Skin epidermis (tissue), 12 donors: ENCODE results near the gene MED12L.

Source experiments
- H3K27ac ChIP-seq, 21 experiments: fragments of 200-600 bp; sonication (generic) in 11 of 21; one replicate each; pipeline ENCODE4 v1.5.0; 2020; ENCODE audit warnings: mild to moderate bottlenecking in 3 of 21, inconsistent platforms in 2 of 21, moderate library complexity in 2 of 21
- H3K4me3 ChIP-seq, 7 experiments: fragments of 200-600 bp; sonication (generic) in 2 of 7; one replicate each; pipeline ENCODE4 v1.5.0; 2020; ENCODE audit warnings: inconsistent platforms in 2 of 7, mild to moderate bottlenecking in 2 of 7, moderate library complexity in 1 of 7

Gene MED12L

DNA sequence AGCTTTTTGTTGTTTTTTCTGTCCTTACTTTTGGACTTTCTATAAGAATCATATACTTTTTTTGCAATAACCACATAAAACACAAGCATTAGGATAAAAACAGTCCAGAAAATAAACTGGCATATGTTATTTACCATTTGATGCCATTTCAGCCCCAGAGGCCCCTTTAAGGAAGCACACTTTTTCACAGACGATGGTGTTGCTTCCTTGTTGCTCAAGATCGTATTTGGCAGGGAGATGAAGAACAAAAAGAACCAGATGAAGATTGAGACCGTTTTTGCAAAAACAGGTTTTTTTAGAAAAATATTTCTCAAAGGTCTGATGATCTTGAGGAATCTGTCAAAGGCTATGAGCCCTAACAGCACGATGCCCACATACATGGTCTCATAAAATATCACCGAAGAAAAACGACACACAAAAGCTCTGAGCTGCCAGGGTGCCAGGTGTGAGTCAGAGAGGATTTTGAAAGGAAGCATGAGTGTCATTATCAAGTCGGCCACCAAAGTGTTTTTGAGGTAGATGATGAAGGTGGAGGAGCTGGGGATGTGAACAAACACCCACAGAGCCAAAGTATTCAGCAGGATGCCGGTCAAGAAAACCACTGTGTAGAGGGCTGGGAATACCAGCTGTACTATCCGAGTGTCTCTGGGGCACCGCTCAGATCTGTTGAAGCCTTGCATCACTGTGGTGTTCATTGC, 243.0 kb downstream of the MED12L start:
- Histone ChIP-seq H3K4me3 (peak overlapping the region; percentile 0 to 36 (median 20)), H3K27ac (peak overlapping the region in 13 of 21 experiments; percentile 1 to 66 (median 26))

DNA sequence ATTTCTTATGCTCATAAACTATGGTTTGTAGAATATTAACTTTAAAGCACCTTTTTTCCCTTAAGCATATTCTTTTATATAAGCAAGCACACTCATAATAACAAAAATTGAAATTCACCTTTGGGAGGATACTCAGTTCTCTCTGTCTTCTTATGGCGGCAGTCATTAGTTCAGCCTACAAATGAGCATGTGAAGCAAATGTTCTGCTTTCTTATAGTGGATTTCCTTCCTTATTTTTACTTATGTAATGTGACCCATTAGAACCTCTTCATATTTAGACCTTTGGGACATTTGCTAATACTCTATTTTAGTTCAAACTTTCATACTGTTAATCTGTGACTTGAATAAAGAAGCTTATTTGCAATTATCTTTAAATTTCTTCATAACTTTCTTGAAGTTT, 243.9 kb downstream of the MED12L start, which contains the start of gene P2RY13:
Gene P2RY13, minus strand, starts transcription at position 187 of the 400 bp plus-strand sequence. Its CDS starts 21 bp downstream, at position 166.
- Histone ChIP-seq H3K27ac (peak within 1 kb of the TSS in 12 of 21 experiments; percentile 1 to 66 (median 24)), H3K4me3 (peak within 1 kb of the TSS; percentile 0 to 36 (median 20))

DNA sequence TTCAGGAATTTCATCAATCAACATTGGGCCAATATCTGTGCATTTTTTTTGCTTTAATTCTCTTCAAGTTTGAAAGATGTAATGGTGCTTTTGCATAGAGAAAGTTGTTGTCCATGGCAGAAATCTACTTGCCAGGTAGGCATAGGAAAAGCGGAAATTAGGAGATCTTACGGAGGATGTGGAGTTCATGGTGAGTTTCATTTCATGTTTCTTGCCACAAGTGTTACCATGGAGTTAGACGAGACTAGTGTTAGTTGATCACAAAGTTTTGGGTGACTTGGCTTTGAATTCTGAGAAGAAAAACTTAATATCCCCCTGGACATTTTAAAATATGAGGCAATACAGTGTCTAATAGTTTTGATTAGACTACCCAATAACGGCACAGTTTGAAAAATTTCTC, 244.9 kb downstream of the MED12L start:
- Histone ChIP-seq H3K4me3 (no peak overlapping the region), H3K27ac (no peak overlapping the region)

DNA sequence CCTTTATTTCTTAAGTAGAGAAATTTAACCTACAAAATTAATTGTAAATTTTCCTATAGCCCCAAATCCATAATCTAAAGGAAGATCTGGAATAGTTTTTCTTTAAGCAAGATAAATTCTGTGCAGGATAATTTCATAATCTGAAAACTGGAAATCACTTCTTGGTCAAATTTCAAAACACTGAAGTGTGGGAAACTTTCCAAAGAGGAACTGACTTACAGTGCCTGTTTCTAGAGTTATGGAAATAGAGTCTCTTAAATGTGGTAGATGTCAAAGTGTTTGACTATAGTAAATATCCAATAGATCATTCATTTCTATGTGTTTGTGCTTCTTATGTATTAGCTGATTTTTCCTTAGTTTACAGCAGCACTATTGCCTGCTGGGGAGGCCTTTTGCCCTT, 245.4 kb downstream of the MED12L start:
- H3K27ac ChIP-seq = peak overlapping the region in 2 of 21 experiments; percentile 14 to 51
- H3K4me3 ChIP-seq = no peak overlapping the region

DNA sequence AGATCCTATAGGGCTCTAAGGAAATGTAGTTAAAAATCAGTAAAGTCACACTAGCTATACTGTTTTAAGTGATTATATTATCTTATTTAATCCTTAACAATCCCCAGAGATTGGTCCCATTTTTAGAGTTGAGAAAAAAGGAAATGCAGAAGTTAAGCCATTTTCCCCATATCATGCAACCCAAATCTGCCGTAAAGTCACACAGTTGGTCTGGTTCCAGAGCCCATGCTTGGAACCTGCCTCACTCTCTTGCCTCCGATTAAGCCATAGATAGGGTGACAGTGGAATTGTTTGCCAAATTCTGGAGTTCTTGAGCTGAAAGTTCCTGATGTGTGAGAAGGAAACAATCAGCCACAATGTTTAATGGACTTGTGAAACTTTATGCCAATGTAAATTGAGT, 246.2 kb downstream of the MED12L start:
- peak overlapping the region in 3 of 21 experiments; percentile 6 to 51 (median 14) for H3K27ac ChIP-seq
- H3K4me3 ChIP-seq = no peak overlapping the region

DNA sequence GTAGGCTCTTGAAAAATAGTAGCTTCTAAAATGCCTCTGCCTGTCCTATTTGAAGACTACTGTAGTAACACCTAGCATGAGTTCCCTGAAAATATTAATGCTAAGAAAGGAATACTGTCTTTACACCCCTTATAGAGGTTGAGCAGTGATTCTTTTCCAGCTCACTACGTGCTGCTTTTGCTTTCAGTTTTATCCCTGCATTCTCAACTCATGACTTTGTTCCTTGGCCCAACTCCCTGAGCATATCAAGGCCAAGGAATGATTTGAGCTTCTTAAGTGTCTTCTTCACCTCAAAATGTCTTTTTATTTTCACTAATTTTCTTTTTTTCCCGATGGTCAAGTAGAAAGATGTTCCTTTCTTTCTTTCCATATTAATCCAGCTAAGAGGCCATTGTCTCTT, 260.4 kb downstream of the MED12L start:
- Histone ChIP-seq H3K4me3 (no peak overlapping the region), H3K27ac (peak overlapping the region in 11 of 21 experiments; percentile 1 to 72 (median 34))

DNA sequence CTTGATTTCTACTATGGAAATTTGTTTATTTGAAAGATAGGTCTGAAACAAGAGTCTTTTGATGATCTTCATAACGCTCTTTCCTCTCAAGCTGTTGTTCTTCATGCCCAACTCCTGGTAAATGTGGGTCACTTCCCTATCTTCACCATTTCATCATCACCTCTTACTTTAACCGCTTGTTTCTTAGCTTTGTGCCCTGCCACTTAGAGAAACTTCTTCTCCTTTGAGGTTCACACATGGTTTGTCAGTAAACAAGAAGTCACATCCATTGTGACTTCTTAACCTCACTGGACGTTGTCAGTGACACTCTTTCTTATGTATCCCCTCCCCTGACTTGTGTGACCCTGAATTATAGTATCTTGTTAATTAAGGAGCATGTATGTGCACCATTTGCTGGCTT, 260.8 kb downstream of the MED12L start:
- H3K4me3 ChIP-seq = no peak overlapping the region
- peak overlapping the region in 5 of 21 experiments; percentile 1 to 72 (median 47) for H3K27ac ChIP-seq

DNA sequence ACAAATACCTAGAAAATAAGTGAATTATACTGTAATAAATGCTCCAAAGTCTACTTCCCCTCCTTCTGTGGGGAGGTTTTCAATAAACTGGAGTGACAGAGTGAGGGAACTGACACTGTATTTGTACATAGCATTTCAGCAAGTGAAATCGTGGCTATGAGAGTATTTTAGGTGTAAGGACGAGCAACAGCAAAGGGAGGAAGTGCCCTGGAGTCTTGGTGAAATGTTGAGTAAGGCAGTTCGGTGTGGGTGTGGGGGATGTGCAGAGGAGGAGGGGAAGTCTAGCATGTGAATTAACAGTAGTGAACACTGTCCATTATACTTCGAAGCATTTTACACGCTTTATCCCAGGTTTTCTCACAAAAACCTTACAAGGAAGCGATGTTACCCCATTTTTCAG, 262.0 kb downstream of the MED12L start:
- Histone ChIP-seq H3K27ac (no peak overlapping the region), H3K4me3 (no peak overlapping the region)

DNA sequence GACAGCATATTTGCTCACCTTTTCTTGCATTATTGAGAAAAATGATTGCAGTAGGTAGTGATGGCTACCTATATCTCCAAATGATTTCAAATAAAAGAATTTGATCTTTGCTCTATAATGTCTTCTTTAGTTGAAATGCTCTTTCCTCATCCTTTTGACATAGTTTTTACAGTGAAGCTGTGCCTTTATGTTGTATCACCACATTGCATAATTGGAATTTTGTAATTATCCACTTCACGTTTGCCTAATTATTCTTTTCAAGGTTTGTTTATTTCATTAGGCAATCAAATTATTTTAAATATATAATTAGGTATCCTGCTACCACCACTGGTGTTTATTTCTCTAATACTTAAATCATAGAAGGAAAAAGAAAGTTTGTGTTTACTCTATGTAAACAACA, 265.2 kb downstream of the MED12L start:
- H3K4me3 ChIP-seq = no peak overlapping the region
- no peak overlapping the region for H3K27ac ChIP-seq

DNA sequence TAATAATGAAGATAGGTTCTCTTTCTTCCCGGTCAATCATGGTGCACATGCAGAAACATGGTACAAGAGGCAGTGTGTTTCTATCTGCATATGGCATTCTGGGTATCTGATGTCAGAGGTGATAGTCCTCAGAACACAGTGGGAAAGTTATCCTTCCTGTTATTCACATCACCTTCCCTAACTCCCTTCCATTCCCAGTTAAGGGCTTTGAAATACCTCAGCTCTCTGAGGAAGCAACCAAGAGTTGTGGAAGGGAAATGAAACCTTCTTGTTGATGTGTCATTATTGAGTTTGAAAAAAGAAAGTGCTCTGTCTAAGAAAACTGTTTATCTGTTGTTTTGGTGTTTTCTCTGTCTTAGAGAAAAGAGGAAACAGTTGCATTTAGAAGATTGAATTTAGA, 265.8 kb downstream of the MED12L start:
- no peak overlapping the region for H3K4me3 ChIP-seq
- H3K27ac ChIP-seq = peak overlapping the region in 3 of 21 experiments; percentile 13 to 24 (median 19)

DNA sequence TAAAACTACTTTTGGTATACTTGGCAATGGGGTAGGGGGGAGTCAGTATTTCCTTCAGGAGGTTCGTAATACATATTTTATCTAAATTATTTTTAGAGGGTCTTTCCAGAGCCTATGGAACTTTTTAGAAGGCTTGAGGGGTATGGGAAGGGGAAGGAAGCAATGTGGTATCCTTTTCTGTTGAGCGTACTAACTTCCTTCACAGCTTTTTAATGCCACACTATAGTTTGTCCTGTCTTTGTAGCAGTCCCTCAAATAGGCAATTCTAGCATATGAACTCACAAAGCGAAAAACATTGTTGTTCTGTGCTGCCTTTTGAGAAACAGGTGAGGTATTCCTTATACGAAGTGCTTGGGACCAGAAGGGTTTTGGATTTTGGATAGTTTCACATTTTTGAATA, 266.2 kb downstream of the MED12L start:
- no peak overlapping the region for H3K4me3 ChIP-seq
- peak overlapping the region in 3 of 21 experiments; percentile 13 to 24 (median 19) for H3K27ac ChIP-seq

DNA sequence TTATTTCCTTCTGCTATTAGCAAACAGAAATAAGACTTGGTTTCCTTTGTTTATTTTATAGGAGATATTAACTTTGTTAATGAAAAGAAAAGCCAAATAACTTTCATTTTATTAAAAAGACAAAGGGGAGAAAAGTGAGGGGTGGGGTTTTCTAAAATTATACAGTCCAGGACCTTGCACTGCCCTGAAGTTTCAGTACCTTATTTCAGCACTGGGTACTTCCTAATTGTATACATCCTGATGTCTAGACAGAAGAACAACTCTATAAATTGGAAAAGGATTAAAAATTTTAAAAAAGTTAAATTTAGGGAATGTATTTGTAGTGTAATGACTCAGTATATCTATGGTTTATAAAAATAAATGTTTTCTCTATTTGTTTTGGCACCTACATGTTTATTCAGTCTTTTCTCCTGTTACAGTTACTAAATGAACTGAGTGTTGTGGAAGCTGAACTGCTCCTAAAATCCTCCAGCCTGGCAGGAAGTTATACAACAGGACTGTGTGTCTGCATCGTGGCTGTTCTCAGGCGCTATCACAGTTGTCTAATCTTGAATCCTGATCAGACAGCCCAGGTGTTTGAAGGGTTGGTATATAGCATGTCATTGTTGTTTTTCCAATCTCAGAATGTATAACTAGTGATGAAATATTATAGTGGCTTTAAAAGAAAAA, 271.5 kb downstream of the MED12L start:
- H3K27ac ChIP-seq = no peak overlapping the region
- no peak overlapping the region for H3K4me3 ChIP-seq

DNA sequence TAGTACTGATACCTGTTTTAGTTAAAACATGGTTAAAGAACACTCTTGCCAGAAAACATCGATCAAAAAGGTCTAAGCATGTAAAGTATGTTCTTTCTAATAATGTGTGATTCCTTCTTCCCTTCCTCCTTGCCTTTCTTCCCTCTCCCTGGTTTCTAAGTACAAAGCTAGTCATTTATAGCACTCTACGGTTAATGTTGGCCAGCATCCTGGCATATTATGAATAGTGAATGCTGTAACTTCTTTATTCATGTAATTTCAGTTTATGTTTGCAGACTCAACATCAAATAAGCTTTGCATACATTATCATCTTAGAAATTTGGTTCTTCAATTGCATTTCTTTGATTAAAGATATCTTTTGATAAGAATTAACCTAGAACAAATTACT, 272.0 kb downstream of the MED12L start:
- no peak overlapping the region for H3K4me3 ChIP-seq
- H3K27ac ChIP-seq = no peak overlapping the region

DNA sequence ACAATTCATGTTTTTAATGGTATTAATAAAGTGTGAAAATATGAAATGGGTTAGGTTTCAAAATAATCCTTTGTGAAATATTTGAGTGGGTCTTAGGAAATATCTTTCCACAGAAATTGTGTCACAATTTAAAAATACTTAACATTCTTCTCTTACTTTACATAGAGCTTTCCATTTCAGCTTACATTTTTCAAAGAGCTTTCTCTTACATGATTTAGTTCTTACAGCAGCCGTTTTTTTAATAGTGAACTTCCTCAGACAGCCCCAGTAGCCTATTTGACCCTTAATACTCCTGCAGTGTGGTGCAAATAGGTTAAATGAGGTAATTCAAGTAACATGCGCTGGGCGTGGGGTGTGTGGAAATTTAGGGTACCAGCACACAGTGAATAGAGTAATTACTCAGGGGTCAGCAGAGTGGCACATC, 277.3 kb downstream of the MED12L start:
- Histone ChIP-seq H3K27ac (no peak overlapping the region), H3K4me3 (no peak overlapping the region)

DNA sequence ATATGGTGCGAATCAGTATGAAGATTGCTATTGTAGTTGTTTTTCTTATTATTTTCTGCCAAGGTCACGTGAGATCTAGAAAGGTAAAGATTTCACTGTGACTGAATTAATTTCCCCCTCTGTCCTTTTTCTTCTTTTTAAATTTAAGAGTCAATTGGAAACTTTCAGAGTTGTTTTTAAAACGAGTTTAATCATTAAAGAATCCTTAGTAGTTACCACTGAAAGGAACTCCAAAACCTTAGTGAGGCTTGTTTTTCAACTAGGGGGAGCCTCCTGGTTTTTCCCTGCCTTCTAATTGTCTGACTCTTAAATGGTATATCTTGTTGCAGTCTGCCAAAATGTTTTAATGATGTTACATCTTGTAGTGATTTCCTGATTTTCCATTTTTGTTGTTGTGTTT, 281.5 kb downstream of the MED12L start:
- no peak overlapping the region for H3K4me3 ChIP-seq
- no peak overlapping the region for H3K27ac ChIP-seq

DNA sequence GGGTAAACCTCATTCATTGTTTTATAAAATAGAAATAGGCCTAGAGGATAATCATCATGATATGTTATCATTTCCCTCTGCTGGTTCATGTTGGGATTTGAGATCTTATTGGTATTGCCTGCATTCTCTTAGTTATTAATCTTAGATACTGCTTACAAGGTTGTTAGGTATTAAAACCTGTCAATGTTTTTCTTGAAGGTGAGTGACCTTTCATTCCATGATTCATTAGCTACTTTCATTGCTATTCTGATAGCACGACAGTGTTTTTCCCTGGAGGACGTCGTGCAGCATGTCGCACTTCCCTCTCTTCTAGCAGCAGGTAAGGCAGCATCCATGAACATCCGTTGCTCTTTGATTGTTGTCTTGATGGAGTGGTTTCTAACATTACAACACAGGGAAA, 282.0 kb downstream of the MED12L start:
- H3K4me3 ChIP-seq = no peak overlapping the region
- no peak overlapping the region for H3K27ac ChIP-seq

DNA sequence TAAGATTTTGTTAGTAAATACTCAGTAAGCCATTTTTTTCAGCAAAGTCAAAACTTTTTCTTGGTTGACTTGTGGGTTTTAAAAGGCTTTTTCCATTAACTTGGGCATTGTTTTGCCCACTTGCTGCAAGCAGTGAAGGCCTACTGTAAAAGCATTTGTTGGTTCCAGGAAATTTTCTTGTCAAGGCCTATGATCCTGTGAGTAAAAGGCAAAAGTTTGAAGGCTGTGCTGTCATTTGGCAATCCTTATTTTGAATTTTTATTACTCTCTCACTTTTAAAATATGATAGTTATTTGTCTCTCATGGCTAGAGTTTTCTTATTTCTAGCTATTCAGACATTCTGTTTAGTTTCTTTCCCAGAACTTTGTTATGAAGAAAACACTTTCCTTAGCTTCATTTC, 286.1 kb downstream of the MED12L start:
- H3K27ac ChIP-seq = peak overlapping the region in 1 of 21 experiments; percentile 59

DNA sequence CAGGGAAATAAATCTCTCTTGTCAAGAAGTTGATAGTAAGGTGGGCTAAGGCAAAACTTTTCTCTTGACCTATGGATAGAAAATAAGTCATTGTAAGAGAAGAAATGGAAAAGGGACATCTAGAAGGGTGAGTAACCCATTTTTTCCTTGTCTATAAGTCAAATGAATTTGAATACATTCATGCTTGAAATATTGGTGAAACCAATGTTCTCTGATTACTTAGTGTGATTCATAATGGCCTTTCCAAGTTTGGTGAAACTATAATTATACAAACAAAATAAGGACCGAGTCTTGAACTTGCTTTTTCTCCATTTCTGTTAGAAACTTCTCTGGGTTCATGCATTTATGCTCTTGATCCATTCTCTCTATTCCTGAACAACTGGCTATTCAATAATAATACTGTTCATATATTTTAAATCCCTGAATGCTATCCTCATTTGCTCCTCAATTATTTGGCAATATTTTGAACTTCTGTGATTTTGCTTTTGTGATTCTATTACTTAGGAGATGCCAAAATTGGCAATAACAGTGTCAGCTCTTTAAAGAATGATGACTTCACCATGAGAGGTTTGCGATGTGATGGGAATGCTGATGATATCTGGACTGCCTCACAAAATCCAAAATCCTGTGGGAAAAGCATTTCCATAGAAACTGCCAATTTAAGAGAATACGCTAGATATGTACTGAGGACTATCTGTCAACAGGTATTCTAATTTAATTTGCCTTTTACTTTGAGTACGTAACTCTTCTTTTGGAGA, 286.8 kb downstream of the MED12L start:
- H3K4me3 ChIP-seq = no peak overlapping the region
- H3K27ac ChIP-seq = peak overlapping the region in 2 of 21 experiments; percentile 16 to 59

More for the DNA sequence above, 286.1 kb downstream of the MED12L start:
- no peak overlapping the region for H3K4me3 ChIP-seq

DNA sequence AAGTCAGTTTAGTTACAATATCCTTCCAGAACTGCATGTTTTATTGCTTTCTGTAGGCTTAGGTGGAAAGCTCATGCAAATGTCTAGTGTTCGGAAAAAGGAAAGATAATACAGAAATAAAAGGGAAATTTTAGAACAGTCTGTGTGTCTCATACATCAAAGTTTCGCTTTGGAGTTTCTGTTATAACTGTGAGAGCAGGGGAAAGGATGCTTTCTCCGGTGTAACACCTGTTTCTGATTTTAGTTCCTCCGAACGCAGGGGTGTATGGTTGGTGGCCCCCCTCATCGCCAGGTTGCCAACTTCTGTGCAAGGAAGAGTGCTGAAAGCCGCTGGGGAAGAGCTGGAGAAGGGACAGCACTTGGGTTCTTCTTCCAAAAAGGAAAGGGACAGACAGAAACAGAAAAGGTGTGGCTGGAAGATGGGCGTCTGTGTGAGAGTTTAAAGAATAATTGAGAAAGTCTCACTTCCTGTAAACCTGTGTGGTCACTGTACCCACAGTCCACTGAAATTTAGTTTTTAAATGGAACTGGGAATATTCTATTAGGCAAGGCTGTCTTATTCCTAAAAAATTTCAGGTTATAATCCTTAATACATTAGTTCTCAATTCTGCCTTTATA, 292.4 kb downstream of the MED12L start:
- no peak overlapping the region for H3K27ac ChIP-seq

More for the DNA sequence above, 292.4 kb downstream of the MED12L start:
- no peak overlapping the region for H3K4me3 ChIP-seq
